GM18951 (cell line): ENCODE data around the gene NTRK3.

Experiments
- POLR2A ChIP-seq: IDR thresholded peaks from 4 replicates; pipeline ENCODE4 v1.6.1; 2011; ENCODE audit warnings: mild to moderate bottlenecking; ENCODE audit not compliant: insufficient read length, insufficient read depth; ENCODE audit errors: extremely low read depth
- in situ Hi-C: fragments of 300-500 bp; cut with MboI; formaldehyde crosslinking; loops from one replicate; pipeline ENCODE4 v1.12.0; 2022; ENCODE audit warnings: low sequenced_read_pairs, mixed read lengths, inconsistent platforms; ENCODE audit not compliant: unreplicated experiment

The NTRK3 gene

GRCh38 chr15:87955284-87955909 lies 301.1 kb downstream of the NTRK3 start:
- TF ChIP-seq POLR2A, result no peak
- in situ Hi-C loops, result no loop called here

DNA sequence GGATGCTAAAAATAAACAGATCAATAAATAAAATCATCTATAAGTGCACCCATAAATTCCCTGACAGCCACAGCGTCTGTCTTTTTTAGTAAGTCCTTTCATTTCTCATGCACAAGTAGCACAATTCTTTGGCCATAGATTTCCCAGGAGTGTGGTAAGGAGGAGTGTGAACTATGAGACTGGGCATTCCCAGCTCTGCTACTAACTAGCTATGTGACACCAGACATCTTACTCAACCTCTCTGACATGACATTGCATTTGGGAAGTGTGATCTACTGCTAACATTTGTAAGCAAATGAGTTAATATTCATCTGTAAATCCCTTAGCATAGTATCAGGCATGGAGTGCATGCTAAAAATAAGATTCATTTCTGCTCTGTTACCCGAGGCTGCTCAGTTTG lies 301.7 kb downstream of the NTRK3 start:
- in situ Hi-C loops, result no loop called here
- TF ChIP-seq POLR2A, result no peak

- in situ Hi-C loops, result no loop called here
- TF ChIP-seq POLR2A, result no peak
Measured at GRCh38 chr15:87952736-87953287, 303.7 kb downstream of the NTRK3 start.

DNA sequence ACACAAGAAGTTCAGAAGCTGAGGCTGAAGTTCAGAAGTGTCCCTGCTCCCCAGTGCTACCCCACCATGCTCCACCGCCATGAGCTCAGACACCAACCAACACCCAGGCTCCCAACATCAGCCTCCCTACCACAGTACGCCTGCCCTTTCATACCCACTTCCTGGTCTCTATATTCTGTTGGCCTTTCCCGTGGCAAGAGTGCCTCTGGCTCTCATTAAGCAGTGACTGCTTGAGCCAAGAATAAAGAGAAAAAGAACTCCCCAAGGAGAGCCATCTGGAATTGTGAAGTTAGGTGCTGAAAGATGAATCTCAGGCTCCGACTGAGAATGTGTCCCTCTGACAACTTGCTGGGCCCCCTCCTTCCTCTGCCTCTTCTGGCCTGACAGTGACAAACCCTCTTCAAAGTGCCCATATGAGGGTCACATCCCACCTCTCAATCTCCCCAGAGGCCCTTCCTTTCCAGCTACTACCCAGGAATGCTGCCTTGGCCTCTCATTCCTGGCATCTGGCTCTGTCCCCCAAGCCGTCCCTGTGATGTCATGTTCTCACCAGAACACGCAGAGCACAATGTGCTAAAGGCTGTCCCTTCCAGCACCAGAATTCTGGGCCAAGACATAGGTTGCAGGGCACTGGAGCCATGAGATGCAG lies 306.8 kb downstream of the NTRK3 start:
- TF ChIP-seq POLR2A, result no peak
- in situ Hi-C loops, result no loop called here

DNA sequence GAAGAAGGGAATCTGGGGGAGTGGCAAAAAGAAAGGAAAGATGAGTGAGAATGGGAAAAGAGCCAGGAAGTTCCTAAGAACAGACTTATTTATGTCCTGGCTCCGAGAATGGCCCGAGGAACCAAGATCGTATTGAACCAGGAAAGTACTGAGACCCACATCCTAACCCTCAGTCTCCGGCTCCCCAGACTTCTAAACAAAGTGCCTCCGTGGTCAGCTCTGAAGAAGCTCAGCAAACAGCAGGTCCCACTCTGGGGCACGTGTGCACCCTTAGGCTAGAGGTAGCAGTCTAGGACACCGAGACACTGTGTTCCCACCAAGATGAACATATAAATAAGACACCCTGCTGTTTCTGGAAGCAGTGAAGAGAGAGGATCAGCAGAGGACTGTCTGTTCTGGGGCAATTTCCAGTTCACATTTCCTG lies 307.4 kb downstream of the NTRK3 start:
- in situ Hi-C loops, result no loop called here
- no peak for TF ChIP-seq POLR2A

DNA sequence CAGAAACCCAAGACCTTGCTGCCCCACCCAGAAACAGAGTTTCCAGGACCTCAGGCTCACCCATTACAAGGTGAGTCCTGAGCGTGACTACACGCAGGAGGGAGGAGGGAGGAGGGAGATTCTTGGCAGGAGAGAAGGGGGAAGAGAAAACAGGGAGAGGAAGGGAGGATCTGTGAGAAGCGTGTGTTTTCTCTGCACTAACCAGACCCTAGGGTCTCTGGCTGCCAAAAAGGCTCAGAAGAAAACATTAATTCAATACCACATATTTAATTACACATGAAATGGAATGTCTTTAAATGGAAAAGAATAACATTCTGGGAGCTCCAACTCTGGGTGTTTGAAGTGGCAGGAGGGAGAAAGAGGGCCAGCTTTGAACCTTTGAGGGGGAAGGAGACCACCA lies 309.0 kb downstream of the NTRK3 start:
- in situ Hi-C loops, result no loop called here
- TF ChIP-seq POLR2A, result no peak

DNA sequence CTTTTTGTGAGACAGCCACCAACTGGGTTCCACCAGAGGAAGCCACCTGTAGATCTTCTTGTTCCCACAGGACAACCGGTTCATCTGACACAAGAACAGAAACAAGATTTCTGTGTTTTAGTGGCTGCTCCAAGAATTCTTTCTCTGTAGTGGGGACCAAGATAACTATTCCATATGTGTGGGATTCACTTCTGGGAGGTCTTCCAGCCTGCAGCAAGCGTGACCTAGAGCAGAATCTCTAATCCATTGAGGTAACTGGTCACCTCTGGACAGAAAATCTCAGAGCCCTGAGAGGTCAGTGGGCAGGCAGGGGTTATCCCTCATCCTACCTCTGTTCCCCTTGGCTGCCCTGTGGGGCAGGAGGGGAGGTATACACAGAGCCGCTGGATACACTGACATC lies 311.3 kb downstream of the NTRK3 start:
- in situ Hi-C loops, result no loop called here
- no peak for TF ChIP-seq POLR2A

DNA sequence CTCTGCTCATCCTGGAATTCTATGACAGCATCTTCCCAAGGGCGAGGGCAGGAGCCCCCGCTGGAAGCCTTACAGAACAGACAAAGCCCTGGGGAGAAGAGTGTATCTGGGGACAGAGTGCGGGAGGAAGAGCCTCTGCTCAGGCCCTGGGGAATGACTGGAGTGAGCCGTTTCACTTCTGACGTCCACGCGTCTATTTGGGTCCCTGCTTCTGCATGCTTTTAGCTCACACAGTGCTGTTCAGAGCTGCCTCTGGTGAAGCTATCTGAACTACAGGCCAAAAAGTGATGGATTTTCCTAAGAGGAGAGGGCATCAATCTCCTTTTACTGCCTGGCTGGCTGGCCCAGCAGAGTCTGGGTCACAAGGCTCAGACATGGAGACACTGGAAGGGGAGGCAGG lies 311.8 kb downstream of the NTRK3 start:
- in situ Hi-C loops, result no loop called here
- no peak for TF ChIP-seq POLR2A

DNA sequence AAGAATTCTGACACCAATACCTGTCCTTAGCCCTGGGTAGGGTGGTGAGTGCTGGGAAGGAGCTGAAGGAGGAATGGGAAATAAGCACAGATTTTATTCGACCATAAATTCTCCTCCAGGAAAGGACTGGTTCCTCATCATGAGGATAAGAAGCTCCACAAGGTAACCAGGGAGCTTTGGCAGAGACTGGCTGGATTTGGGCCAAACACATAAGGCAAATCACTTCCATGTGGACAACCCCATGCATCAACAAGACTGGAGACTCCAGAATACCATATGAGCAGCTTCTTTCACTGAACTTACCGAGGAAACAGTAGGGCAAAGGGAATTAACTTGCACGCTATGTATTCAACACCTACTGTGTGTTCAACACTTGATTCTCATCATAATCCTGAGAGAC lies 312.5 kb downstream of the NTRK3 start:
- no peak for TF ChIP-seq POLR2A
- in situ Hi-C loops, result no loop called here

- in situ Hi-C loops, result no loop called here
- no peak for TF ChIP-seq POLR2A
Measured at GRCh38 chr15:87943626-87944025, 312.9 kb downstream of the NTRK3 start.

DNA sequence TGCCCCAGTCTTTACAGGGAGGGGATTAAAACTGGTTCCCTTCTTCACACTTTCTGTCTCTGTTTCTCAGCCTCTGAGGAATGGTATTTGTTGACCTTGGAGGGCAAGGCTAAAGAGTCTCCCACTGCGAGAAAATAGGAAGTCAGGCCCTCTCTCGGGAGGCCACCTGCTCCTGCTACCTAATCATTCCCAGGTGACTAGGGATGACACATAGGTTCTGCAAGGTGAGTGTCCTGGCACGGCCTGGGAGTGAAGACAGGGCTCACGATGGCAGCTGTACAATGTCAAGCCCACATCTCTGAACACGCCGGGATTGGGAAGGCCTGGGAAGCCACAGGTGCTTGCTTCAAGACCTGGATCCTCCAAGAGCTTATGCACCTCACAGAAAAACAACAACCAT lies 314.2 kb downstream of the NTRK3 start:
- in situ Hi-C loops, result no loop called here
- no peak for TF ChIP-seq POLR2A

- in situ Hi-C loops, result no loop called here
- TF ChIP-seq POLR2A, result no peak
Measured at GRCh38 chr15:87941606-87942005, 314.9 kb downstream of the NTRK3 start.

- in situ Hi-C loops, result no loop called here
- no peak for TF ChIP-seq POLR2A
Measured at GRCh38 chr15:87940768-87941167, 315.8 kb downstream of the NTRK3 start.

GRCh38 chr15:87939848-87940457 lies 316.6 kb downstream of the NTRK3 start:
- in situ Hi-C loops, result no loop called here
- TF ChIP-seq POLR2A, result no peak
